Stimulated activated naive CD4-positive, alpha-beta T cell (primary cell): Measurements from ENCODE around the gene CBX8.

Experiments used
- DNase-seq, 6 experiments: peaks; one replicate each; lab custom pipeline; 2025; lab: John Stamatoyannopoulos, UW

CBX8 gene

DNA sequence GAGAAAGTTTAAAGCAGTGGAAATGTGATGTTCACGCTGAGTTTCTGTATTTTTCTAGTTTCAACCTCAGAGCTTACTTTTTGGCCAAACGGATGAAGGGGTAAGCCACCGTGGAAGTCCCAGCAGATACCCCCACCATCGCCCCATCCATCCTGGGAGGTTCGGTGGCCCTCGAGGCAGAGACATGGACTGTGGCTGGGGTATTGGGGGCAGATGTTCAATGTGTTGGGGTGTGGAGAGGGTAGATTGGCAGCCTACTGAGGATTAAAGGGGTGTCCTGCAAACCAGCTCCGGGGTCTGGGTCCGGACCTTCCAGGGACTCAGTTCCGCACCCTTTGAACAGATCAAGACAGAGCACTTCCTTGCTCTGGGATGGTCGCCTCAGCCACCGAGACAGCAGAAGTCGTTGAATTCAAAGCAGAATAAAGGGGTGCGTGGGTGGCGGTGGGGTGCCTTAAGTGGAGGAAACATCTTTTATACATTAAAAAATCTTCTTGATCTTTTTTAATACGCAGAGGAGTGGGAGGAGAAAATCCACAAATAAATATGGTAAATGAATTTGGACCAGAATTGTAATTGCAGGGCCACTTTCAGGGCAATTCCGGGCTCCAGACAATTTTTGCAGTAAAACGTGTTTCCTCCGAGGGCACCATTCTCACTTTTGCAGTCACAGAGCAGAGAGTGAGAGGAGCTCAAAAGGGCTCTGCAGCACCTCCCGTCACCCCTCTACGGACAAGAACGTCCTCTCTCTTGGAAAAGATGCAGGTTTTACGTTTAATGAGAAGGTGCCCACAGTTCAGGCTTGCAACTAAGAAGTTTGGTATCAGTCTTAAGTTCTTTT lies 8.2 kb upstream of the CBX8 start:
- no peak for DNase-seq

DNA sequence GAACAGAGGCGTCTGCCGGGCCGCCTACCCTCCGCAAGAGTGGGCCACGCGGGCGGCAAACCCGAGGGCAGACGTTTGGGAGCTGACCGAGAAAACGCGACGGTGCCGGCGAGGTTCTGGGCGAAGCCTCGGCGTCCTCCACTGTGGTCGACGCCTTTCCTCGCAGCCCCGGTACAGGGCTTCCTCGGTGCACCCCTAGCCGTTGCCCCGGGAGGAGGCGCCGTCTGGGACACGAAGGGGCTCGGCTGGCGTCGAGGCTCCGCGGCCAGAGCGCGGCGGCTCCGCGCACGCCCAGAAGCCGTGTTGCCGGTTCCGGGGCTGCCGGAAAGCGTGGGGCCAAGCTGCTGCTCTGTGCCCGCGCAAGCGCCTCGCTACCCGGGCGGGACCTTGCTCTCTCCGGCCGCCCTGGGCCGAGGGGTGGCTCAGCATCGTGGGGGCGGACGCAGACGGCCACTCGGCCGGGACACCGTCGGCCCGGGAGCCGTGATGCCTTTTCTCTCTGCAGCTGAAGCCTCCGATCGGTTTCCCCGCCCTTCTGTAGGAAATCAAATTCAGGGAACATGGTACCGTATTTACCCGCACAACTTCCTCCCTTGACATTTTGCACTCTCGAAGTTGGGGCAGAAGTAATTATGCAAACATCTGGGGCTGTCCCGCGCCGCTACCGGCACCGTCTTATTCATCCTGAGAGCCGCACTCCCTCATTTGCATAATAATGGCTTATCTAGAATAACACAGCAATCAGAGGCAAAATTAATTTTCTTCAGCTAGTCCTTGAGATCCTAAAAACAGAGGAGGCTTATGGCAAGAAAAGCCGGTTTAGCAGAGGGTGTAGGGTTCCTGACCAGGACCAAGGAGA lies 7.3 kb upstream of the CBX8 start:
- peak in 3 of 6 experiments; percentile 17 to 57 (median 32) for DNase-seq

DNA sequence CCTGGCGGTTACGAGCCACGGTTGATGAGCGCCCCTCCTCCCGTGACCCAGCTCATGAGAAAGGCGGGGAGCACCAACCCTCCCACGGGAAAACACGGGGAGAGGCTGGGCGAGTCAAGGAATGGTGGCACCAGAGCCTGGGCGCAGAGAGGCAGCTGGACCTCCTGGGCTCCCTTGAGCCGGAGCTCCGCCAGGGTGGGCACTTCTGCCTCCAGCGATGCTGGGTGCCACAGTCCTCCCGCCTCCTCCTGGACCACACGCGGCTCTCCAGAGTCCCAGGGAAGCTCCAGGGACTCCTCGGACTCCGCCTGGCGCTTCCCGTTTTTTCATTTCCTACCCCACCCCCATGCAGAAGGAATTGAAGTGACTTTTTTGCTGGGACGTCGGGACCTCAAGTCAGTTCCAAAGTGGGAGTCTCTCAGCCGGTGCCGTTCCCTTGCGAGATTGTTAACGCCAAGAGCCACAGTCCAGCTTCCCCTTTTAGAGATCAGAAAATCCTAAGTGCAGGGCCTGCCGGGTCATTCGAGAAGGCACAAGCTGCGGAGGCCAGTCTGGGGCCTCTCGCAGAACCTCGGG lies 6.6 kb upstream of the CBX8 start:
- DNase-seq, result no peak

DNA sequence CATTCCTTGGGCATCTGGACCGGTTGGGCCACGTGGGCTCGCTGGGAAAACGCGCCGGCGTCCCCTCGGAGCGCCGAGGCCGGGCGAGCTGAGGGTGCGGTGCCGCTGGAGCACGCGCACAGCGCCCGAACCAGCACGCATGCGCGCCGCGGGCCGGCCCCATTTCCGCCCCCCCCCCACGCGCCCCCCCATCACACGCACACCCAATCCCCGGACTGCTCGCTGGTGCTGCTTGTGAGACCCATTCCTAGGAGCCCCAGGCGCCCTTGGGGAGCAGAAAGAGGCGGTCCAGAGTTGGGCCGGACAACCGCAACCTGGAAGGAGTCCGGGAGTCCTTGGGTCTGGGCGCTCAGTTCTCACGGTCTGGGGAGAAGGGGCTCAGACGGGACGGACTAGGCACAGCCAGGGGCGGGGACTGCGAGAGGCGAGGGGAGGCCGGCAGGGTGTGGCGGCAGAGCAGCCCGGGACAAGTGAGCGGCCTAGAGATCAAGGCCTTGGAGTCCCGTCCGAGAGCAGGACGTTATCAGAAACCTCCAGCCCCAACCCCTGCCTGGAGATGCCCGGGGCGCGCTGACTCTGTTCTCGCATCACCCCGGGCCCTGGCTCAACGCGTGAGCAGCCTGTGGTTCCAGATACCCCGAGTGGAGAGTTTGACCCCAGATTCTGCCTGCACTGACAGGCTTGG lies 6.0 kb upstream of the CBX8 start:
- DNase-seq, result no peak

DNA sequence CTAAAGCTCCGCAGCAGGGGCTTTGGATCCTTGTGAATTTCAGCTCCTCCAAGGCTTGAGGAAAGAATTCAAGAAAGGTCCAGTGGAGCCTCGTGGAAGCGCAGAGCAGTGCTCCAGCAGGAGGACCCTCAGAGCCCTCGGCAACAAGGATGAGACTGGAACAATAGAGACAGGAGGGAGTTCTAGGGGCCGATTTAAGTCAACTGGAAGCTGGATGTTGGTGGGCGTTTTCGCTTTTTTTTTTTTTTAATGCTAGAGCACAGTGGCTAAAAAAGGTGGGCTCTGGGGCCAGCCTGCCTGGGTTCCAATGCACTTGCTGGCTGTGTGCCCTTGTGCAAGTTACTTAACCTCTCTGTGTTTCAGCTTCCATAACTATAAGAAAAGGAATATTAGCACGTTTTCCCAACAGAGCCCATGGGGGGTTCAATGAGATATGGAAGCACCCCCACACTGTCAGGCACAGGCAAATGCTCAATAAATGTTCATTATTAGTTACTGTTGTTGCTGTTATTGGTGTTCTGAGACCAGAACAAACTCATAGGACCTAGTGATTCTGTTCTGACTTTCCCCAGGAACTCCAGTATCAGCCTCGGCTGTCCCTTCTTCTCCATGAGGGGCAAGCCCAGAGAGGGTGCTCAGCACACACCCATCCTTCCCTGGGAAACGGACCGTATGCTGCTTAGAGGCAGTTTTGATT lies 5.3 kb upstream of the CBX8 start:
- no peak for DNase-seq

DNA sequence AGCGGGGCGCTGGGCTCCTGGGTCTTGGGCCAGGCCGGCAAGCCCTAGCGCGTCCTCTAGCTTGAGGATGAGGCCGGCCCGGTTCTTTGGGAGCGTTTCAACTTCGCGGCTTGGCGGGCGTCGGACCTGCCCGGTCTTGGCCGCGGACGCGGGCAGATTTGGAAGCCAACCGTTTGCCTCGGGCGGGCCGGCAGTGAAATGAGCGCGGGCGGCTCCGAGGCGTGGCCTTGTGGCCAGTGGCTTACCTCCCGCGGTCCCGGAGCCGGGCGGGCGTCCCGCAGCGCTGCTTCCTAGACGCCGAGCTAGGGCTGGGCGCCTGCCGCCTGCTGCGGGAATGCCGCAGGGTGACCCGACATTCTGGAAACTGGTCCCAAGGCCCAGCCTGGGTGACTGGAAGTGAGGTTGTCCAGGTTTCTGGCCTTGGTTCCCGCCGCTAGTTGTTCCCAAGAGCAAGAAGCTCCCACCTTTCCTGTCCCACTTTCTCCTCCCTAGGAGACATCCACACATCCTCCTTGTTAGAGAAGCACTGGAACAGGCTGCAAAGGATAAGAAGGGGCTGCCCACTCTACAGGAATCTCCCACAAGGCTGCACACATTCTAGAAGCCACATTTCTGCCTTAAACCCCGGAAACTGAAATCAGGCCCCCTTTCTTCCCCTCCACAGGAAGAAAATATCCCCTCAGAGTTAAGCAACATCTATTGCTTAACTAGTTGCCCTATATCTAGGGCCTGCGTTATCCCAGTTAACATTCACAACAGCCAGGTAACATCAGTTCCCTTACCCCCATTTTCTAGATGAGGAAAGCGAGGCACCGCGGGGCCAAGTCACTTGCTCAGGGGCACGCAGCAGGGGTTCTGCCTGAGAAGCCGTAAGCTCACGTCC lies 4.5 kb upstream of the CBX8 start:
- no peak for DNase-seq

DNA sequence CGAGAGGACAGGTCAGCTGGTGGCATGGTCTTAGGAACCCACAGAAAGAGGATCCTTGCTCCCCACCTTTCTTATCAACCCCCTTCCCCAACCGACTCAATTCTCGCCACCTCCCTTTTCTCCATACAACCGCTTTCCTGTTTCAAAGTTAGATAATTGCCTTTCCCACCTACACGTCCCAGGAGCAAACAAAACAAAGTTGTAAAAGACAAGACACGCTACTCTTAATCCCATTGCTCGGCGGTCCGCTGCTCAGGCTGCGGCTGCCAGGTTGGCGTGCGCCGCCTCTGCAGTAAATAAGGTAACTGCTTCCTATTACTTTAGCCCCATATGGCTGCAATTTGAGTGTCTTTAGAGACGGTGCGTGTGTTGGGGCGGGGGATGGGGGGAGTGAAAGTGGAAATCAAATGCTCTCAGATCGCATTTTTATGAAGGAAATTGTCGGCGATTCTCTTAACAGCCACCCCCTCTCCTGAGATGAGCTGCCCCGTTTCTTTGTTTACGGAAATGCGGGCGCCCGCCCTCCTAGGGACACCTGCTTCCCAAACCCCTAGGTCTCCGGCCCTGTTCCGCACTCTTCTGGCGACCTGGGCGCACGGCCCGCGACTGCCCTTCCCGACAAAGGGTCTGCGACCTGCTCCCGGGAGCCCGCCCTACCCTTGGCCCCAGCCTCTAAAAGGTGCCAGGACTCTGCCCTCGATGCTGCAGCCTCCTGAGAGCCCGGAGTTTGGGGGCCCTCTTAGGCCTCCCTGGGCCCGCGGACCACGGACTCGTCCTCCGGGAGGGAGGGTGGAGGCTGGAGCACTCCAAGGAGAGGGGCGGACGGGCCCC lies 3.7 kb upstream of the CBX8 start:
- peak in 4 of 6 experiments; percentile 14 to 50 (median 26) for DNase-seq

DNA sequence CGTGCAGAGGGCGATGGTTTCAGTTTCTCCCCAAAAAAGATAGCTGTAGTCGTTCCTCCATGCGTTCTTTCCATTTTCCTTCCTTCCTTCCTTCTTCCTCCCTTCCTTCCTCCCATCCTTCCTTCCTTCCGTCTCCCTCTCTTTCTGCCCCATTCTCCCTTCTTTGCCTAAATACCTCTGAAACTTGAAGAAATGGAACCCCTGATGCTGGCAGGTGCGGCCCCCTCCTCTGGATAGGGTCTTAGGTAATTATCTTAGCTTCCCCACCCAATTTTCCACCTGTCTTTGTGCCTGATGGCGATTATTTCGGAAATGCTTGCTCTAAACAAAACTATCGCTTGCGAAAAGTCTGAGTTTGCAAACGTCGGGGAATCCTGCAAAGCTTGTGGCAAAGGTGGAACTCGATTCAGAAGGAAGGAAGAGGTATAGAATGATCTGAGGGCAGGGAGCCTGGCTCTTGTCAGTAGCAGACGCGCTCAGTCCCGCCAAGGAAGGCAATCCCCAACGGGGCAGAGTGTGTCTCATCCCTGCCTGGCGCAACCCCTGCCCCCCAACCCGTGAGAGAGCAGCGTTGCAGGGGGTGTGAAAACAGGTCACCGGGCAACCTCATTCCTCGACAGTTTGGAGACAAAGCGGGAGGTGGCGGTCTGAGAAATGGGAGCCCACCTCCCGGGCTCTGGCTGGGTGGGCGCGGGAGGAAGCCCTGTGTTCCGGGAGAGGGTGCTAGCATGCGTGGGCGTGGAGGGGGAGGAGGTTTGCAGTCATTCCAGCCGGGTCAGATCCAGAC lies 2.9 kb upstream of the CBX8 start:
- peak in 1 of 6 experiments; percentile 23 for DNase-seq

DNA sequence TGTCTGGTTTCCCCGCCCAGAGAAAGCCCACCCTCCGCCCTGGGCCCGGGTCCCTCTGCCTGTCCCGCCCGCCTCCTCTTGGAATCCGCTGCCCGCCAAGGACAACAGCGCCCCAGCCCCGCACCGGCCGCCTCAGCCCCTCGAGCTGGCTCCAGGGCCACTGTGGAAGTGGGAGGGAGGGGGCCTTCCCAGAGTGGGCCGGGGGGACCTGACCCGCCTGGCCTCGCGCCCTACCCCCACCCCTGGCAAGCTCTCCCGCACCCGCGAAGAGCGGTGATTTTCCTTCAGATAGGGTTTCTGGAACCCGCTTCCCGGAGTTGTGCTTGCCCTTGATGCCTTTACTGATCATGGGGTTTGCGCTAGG lies 2.3 kb upstream of the CBX8 start:
- peak in 1 of 6 experiments; percentile 38 for DNase-seq

DNA sequence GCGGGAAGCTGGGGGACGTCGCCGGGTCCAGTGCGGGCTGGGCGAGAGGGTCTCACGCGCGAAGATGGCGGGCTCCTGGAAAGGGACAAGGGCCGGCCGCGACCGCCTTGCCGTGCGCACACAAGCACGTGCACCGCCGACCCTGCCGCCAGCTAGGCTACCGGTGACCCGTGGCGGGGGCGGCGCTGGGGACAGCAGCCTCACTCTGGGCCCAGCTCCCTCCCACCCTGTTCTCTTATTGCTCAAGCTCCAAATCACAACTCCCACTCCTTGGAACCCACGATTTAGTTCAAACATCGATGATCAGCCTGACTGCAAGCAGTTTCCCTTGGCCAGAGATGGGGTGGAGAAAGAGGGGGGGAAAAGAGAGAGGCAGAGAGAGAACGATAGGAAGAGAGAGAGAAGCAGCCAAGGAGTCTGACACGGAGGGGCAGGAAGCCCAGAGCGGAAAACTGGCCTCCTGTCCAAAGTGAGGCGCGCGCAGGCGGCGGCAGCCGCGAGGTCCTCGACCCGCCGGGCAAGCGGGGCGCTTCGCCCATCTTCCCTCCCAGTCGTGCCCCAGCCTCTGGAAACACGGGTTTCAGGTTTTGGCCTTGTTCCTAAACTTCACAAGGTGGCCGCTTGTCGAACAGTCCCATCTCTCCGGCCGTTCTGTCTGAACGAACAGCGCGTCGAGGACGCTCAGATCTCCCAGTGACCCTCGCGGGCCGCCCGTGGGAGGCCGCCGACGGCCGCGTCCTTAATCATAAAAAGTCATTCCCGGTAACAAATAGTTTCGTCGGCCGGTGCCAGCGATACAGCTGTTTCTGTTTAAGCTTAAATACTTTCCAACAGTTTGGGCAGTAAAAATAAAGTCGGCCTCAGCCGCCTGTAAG lies 1.7 kb upstream of the CBX8 start:
- DNase-seq, result peak in 2 of 6 experiments; percentile 31 to 38

DNA sequence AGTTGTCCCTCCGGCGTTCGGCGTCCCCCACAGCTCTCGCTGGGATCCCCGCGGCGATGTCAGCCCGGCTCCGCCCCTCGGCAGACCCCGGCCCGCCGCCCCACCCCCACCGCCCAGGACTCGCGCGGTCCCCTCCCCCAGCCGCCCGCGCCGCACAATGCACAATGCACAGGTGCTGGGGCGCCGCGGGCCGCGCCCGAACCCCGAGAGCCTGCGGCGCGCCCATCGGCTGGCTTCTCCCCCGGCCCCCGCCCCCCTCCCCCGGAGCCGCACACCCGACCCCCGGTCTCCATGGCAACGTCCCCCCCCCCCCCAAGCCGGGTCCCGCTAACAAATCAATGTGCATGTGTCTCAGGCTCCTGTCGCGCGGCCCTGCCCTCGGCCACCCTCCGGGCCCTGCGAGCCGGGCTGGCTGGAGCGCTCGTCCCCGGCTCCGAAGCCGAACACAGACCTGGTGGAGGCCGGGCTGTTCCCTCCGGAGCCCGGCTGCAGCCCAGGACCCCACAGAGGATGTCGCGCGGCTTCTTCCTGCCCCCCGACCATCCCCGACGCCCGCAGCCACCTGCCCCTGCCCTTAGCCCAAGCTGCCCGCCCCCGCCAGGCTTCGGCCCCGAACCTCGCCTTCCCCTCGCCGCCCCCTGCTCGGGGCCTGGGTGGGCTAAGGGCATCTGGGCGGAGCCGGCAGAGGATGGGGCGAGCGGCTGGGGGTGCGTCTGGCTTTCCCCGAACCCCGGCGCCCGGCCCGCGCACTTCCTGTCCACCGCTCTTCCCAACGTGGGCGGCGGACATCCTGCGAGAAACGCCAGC lies 818 bp upstream of the CBX8 start:
- DNase-seq, result peak in 3 of 6 experiments; percentile 50 to 55 (median 51)

DNA sequence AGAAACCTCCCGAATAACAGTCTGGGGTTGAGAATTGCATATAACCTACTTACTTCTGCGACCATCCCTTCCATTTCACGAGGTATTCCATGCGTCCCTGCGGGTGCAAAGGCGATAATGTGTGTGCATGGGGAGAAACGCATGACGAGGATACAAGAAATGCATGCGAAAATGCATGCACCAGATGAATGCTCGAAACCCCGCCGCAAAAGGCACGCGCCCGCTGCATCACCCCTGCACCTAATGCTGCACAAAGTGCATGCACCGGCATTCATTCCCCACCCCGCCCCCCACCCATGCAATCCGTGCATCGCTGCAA lies 474 bp downstream of the CBX8 start:
- no peak for DNase-seq

DNA sequence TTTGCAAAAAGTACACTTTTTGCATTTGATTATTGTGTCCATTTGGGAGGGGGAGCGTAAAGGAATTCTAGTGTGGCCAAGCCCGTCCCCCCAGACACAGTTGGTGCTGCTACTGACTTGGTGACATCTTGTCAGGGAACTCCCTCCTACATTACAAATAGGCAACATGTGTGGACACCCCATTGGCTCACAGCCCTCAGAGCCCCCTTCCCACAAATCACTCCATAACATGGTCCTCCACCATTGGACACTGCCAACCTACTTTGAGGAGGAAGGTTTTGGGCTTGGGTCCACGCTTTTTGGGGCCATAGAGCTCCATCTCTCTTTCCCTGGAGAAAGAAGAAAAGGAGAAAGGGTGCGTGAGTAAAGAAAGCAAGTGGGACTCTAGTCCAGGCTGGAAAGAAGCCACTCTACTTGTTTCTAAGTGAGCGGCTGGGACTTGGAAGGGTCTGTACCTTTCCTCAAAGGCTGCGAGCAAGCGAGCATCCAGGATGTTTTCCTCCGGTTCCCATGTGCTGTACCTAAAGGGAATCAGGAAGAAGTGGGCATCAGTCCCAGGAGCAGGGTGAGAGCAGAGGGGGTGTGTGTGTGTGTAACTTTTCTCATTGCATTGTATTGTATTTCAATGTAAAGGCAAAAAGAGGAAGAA lies 958 bp downstream of the CBX8 start:
- DNase-seq, result no peak

DNA sequence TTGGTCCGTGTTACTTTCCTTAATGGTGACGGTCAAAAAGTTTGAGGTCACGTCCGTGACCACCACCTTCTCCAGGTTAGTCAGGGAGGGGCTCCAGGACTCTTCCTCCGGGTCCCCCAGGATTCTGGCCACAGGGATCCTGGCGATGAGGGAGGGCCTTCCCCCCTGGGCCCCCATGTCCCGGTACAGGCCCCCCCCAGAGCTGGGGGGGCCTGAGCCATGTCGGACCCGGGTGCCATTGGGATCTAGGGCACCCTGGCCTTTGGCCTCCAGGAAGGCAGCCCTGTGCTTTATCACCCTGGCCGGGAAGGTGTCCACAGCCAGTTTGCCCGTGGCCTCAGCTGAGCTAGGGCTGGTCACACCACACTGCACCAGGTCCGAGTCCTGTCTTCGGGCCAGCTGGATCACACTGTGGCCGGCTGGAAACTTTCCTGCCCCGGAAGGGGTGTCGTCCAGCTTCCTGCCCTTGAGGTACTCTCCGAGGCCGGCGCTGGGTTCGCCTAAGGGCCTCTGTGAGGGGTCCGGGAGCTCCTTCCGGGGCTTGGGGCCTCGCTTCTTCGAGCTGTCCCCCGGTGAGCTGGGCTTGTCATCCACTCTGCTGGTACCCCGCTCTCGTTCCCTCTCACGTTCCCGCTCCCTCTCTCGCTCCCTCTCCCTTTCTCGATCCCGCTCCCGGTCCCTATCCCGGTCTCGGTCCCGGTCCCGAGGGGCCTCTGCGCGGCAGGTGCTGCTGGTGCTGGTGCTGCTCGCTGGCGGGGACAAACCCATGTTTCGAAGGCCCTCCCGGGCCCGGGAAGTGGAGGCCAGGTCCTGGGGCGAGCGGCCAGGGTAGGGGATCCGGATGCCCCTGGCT lies 2.0 kb downstream of the CBX8 start:
- no peak for DNase-seq

DNA sequence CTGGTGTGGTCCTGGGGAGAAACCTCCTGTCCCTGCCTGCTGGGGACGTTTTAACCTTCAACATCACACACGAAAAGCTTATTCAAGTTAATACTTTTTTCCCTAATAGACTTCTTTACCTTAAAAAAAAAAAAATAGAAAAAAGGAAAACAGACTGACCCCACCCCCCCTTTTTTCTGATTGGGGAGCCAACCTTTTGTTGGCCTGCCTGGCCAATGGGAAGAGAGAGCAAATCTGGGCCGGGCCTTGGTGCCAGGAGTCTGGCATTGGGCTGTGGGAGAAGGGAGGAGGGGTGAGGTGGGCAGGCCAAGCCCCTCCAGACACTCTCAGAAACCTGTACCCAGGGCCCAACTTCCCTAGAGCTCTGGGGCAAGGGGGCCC lies 3.0 kb downstream of the CBX8 start:
- DNase-seq, result no peak
